Amygdala (tissue), 56 donors: Measurements from ENCODE around the gene BDP1.
"Not testable (repeated sequence)": the region's sequence is repeated elsewhere in the genome, so short reads cannot be mapped to it uniquely, and the experiment has no call there.

ENCODE experiments used
- DNase-seq, 56 donors: peaks; one replicate each; lab custom pipeline; 2025; lab: John Stamatoyannopoulos, UW

BDP1 gene

DNA sequence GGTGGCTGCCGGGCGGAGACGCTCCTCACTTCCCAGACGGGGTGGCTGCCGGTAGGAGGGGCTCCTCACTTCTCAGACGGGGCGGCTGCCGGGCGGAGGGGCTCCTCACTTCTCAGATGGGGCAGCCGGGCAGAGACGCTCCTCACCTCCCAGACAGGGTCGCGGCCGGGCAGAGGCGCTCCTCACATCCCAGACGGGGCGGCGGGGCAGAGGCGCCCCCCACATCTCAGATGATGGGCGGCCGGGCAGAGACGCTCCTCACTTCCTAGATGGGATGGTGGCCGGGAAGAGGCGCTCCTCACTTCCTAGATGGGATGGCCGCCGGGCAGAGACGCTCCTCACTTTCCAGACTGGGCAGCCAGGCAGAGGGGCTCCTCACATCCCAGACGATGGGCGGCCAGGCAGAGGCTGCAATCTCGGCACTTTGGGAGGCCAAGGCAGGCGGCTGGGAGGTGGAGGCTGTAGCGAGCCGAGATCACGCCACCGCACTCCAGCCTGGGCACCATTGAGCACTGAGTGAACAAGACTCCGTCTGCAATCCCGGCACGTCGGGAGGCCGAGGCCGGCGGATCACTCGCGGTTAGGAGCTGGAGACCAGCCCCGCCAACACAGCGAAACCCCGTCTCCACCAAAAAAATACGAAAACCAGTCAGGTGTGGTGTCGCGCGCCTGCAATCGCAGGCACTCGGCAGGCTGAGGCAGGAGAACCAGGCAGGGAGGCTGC is 96.7 kb downstream of the BDP1 start:
- not testable (repeated sequence) for DNase-seq

DNA sequence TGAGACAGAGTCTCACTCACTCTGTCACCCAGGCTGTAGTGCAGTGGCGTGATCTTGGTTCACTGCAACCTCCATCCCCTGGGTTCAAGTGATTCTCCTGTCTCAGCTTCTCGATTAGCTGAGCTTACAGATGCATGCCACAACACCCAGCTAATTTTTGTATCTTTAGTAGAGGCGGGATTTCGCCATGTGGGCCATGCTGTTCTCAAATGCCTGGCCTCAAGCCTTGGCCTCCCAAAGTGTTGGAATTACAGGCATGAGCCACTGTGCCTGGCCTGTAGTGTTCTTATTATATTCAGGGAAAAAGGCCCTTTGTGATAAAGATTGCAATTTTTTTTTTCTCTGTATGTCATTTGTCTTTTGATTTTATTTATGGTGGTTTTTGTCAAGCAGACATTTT is 107.7 kb downstream of the BDP1 start:
- no peak for DNase-seq

DNA sequence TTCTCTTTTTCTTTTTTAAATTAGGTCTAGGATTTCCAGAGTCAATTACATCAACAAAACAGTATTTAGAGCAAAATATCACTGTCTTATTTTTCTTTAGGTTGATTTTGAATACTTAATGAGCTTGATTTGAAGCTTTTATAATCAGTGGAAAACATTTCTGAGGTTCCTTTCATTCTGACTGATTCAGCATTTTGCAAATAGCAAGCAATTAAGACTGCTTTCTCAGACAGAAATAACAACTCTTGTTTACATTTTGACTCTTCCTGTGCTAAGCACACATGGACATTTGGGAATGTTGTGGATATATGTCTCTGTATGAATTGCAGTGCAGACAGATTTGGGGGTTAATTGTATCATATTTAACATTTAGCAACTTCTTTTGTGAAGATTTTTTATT is 109.4 kb downstream of the BDP1 start:
- no peak for DNase-seq

DNA sequence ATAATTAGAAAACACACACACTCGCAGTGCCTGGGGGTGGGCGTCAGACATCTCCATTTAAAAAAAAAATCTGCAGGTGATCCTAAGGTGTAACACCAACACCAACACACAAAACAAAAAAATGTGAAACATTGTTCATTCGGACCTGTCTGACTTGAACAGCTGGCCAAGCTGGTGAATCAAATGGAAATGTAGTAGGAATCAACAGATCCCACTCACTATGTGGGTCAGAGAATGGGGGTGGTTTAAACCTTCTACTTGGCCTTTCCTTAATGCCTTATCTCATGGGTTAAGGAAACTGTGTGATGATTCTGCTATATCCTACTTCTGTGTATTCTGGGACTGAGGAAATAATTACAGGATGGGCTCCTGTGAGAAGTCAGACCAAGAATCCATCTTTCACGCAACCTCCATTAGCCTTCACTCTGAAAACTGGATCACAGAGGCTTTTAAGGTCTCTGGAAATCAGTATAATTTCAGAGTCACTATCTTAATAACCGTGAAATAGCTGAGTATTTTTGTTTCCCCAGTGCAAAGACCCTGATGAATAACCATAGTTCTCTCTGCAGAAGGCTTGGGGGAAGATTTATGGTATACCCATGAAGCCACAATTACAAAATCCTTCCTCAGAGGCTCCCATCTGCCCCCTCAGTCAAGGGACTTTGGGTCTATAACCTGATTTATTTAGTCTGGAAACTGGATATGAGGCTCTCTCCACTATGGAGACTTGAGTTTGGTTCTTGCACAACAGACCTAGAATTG is 114.5 kb downstream of the BDP1 start:
- no peak for DNase-seq

DNA sequence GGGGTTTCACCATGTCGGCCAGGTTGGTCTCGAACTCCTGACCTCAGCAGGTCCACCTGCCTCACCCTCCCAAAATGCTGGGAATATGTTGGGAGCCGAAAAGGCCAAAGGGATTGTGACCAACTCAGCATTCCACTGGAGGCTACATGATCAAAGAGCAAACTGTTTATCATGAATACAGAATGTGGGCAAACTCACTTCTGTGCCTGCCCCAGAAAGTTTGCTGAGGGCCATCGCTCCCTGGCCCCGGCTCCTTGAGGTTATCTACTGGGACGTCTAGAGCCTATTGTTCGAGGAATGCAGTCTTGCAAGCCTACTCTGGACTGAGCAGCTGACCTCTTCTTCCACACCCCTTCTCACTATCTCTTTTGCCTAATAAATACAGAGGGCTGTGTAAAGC is 116.4 kb downstream of the BDP1 start:
- DNase-seq = not testable (repeated sequence)

DNA sequence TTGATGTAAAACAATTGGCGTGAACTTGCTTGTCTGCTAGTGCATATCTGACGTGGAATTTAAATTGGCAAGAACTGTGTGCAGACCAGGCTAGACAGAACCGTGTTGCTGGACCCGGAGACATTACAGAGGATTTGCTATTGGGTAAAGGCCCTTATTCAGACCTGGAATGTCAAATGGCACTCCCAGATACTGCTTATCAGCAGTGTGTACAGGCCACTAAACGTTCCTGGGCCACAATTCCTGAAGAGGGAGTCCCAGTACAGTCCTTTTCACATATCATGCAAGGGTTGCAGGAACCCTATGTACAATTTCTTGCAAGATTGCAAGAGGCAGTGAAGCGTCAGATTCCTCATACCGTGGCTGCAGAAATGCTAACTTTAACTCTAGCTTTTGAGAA is 118.1 kb downstream of the BDP1 start:
- no peak for DNase-seq

DNA sequence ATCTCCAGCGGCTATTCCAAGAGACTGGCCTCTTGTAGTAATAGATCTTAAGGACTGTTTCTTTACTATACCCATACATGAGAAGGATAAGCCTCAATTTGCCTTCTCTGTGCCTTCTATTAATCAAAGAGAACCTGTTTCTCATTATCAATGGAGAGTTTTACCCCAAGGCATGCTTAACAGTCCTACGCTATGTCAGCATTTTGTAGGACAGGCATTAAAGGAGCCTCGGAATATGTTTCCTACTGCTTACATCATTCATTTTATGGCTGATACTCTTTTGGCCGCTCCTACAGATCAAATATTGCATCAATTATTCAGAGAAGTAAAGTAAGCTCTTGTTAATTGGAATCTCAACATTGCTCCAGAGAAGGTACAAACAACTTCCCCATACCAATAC is 120.1 kb downstream of the BDP1 start:
- DNase-seq = not testable (repeated sequence)

DNA sequence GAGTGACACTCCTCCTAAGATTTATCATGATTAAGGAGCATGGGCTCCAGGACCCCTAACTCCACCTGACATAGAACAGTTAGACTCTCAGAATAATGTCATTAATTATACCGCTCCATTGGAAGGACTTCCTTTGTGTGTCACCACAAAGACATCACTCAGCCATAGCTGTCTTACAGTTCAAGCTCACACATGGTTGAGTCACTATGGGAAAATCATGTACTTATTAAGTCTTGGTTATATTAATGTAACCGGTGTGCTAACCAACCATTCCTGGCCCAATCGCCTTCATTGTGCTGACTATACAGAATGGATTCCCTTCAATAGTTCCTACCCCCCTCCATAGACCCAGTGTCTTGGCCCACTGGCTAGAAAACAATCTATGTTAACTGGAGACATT is 120.8 kb downstream of the BDP1 start:
- DNase-seq = no peak

DNA sequence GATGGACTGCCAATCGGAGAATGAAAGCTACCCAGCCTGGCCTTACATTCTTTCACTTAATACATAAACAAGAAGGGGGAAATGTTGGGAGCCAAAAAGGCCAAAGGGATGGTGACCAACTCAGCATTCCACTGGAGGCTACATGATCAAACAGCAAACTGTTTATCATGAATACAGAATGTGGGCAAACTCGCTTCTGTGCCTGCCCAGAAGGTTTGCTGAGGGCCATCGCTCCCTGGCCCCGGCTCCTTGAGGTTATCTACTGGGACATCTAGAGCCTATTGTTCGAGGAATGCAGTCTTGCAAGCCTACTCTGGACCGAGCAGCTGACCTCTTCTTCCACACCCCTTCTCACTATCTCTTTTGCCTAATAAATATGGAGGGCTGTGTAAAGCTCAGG is 122.4 kb downstream of the BDP1 start:
- DNase-seq = not testable (repeated sequence)

DNA sequence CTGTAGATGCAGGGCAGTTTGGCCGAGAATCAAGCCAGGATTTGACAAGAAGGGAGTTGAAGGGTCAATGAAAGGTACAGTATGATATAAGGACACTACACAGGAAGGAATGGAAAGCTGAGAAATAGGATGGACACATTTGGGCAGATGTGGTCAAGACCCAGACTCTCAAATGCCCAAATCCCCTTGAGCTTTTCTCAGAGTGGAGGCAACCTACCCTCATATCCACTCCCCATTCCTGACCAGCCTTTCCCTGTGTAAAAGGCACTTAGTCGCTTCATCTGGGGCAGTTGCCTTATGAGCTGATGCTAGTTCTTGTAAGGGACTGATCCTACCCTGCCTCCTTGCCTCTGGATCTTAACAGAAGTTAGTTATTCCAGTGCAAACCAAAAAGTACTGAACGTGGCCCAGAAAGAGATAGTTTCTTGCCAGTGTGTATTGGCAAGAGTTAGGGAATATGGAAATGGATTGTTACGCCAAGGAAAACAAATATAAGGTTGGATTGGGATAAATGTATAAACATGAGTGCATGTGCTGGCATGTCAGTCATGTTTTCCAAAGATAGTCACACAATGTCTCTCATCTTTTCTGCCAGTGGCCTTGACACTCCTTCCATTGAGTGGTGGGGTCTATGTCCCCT is 127.6 kb downstream of the BDP1 start:
- no peak for DNase-seq

DNA sequence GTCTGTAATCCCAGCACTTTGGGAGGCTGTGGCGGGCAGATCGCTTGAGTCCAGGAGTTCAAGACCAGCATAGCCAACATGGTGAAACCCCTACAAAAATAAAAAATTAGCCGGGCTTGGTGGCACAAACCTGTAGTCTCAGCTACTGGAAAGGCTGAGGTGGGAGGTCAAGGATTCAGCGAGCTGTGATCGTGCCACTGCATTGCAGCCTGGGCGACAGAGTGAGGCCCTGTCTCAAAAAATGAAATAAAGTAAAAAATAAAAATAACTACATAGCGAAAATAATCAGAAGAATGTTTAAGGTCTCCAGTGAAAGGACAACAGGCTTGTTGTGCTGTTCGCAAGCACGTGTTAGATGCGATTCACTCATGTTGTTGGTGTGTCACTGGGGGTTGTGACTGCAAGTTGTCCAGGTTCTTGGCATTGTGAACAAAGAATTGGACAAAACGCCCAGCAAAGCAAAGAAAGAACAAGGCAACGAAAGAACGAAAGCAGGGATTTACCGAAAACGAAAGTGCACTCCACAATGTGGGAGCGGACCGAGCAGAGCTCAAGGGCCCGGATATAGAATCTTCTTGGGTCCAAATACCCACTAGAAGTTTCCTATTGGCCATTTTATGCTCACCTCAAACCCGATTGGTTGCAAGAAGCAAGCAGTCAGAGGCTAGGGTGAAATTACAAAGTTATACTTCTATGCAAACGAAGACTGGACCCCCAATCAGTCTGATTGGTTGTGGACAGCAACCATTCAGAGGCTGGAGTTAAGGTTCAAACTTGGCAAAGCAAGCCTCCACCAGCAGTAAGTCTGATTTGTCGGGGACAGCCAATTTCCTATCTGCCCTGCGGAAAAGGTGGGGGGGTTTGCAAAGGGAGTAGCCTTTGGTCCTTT is 130.8 kb downstream of the BDP1 start:
- DNase-seq = peak in 7 of 56 donors; percentile 15 to 51 (median 19)

DNA sequence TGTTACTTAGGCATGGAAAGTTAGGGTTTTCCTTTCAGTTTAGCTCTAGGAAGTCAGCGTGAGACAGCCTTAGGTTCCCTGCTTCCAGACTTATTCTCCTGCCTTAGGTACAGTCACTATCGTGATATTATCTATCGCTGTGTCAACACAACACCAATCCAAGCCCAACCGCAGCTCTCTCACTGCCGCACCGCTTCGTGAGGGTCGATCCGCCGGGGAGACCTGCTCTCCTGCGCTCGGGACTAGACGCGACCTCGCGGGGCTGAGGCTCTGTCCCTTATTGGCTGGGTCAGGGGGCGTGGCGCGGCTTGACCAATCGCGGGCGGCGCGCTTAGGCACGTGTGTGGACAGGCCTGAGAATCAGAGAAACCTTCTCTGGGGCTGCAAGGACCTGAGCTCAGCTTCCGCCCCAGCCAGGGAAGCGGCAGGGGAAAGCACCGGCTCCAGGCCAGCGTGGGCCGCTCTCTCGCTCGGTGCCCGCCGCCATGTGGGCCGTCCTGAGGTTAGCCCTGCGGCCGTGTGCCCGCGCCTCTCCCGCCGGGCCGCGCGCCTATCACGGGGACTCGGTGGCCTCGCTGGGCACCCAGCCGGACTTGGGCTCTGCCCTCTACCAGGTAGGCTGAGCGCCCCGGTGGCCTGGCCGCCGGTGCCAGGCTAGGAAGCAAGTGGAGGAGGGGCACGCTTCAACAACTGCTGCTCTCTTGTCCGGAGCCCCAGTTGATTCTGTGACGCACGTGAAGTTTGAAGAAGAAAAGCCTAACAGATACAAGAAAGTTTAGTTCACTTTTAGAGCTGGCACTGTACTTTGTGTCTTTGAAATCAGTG is 131.7 kb downstream of the BDP1 start, which contains the start of gene MCCC2:
MCCC2 (plus strand) TSS at position 400 of the 825 bp plus-strand sequence; CDS start at position 486, 86 bp downstream.
- peak; percentile 64 to 98 (median 90) for DNase-seq

DNA sequence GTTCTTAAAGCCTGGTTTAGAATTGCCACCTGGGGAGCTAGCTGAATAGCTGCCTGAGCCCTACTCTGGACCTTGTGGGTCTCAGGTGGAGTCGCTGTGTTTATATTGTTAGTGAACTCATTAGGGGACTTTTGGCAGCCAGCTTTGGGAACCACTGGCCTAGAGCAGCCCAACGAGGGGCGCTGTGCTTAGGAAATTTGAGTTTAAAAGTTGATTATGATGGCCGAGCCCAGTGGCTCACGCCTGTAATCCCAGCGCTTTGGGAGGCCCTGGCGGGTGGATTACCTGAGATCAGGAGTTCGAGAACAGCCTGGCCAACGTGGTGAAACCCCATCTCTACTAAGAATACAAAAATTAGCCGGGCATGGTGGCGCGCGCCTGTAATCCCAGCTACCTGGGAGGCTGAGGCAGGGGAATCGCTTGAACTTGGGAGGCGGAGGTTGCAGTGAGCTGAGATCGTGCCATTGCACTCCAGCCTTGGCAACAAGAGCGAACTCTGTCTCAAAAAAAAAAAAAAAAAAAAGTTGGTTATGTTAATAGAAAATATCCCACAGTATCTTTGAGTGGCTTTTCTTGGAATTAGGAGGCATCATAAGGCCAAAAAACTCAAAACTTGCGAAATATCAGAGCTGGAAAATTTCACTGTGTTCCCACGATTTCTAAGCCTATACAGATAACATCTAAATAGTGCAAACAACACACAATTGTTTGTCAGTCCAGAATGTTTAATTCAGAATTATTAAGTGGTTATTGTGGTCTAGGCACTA is 132.5 kb downstream of the BDP1 start:
- peak in 1 of 56 donors; percentile 23 for DNase-seq

DNA sequence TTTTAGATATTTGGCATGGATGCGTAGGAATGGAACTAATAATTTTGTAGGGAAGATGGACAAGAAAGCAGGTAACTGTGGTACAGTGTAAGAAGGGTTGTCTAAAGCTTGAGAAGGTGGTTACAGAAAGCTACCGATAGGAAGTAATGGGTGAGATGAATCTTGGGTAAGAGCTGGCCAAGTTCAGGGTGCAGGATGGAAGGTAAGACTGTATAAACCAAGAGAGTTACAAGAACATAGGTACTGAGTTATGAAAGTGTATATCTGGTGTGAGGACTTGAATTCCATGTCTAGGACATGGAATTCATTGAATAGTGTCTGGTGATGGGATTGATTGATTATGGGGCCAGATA is 133.1 kb downstream of the BDP1 start:
- DNase-seq = no peak

DNA sequence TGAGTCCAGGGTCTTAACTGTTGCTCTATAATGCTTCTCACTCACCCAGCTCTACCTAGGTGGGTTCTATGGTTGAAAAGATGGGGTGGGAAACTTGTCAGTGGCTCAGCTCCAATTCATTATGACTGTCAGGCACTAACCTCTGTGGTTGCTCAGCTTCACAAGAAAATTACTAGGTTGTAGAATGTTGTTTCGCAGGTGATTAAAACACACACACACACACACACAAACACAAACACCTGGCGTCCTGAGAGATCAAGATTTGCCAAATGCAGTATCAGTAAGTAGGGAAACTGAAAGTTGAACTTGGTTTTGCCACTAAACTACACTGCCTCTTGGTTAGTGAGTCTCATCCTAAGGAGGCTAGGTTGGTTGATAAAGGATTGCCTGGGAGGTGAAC is 134.5 kb downstream of the BDP1 start:
- DNase-seq = no peak

DNA sequence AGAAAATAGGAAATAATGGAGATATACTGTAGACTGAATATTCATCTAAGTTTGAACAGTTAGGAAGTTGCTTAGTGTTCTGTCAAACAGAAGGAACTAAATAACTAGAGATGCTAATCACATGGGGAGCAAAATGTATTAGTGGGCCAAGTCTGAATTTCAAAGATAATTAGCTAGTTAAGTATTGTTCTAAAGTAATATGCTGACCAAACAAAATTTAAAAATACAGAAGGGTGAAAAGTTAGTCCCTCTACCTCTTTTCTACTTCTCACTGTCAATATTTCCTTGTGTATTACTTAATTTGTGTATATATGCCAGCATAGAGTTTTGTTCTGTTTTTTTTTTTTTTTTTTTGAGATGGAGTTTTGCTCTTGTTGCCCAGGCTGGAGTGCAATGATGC is 135.6 kb downstream of the BDP1 start:
- DNase-seq = no peak

DNA sequence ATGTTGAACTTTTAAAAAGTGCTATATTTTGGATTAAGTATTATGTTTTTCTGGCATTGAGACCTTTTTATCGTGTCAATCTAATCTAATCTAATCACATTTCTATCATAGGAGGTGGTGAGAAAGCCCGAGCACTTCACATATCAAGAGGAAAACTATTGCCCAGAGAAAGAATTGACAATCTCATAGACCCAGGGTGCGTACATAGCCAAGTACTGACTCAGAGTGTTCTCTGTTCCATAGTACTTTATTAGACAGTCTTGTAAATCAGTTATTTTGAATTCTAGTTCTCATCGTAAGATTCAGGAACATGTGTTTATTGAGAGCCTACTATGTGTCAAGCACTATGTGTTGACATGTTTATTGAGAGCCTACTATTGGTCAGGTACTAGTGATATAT is 140.7 kb downstream of the BDP1 start:
- DNase-seq = no peak

DNA sequence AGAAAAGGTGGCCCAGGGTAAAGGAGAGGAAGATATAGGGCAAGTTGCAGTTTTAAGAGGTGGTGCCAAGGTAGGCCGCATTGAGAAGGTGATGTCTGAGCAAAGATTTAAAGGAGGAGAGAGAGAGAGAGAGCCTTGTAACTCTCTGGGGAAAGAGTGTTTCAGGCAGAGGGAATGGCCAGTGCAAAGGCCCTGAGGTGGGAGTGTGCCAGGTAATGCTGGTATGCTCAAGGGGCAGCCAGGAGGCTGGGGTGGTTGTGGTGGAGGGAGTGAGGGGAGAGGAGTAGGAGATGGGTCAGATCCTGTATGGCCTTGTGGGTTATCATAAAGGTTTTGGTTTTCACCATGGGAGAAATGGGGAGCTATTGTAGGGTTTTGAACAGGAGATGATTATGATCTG is 141.6 kb downstream of the BDP1 start:
- DNase-seq = no peak

DNA sequence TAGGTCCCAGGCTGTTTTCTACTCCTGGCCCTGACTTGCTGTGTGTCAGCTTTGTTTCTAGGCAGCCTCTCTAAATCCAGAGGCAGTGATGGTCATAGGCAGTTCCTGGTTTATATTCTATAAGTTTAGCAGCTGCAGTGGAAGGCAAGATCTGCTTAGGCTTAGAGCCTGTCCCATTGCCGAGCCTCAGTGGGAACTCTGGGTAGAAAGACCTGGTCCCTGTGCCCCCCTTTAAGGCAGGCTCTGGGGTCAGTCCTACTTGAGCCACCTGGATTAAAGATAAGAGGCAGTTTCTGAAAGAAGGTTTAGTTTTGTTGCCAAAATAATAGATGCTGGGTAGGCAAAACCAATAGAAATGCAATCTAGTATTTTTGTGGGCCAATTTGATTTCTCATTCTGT is 145.3 kb downstream of the BDP1 start:
- no peak for DNase-seq
